Activated B cell treated with CpG ODN at 0.5 μM for 24 hours (primary cell): ENCODE results near the gene PALLD. TPM values are rescaled to one million over a fixed set of nuclear protein-coding genes. Genes with fewer than 3 reads are reported as not detected.

Experiments used
- ATAC-seq: fragments of 200-7000 bp; cut with Tn5 transposase; one replicate; pipeline ENCODE4 v1.10.0; 2021; ENCODE audit warnings: low read depth, mild to moderate bottlenecking, moderate library complexity
- CTCF ChIA-PET: fragments of 350-600 bp; sonication (Branson Sonifier 250); formaldehyde crosslinking; loops from one replicate; lab custom pipeline; 2021; ENCODE audit warnings: antibody characterized with exemption; lab: Charles Lee
- POLR2A ChIA-PET: fragments of 350-600 bp; sonication (Branson Sonifier 250); formaldehyde crosslinking; loops from one replicate; lab custom pipeline; 2021; ENCODE audit warnings: antibody characterized with exemption; lab: Charles Lee
- DNase-seq: peaks from one replicate; pipeline ENCODE4 v3.0.0; 2022
- H3K27ac Mint-ChIP-seq: one replicate; pipeline ENCODE4 v1.8.0; 2020; ENCODE audit warnings: mixed read lengths
- H3K27me3 Mint-ChIP-seq: one replicate; pipeline ENCODE4 v1.8.0; 2021; ENCODE audit warnings: mixed read lengths
- H3K36me3 Mint-ChIP-seq: one replicate; pipeline ENCODE4 v1.8.0; 2021; ENCODE audit warnings: low read depth, mixed read lengths
- H3K4me1 Mint-ChIP-seq: one replicate; pipeline ENCODE4 v1.8.0; 2021; ENCODE audit warnings: mixed read lengths
- H3K4me3 Mint-ChIP-seq: one replicate; pipeline ENCODE4 v1.8.0; 2020; ENCODE audit warnings: mild to moderate bottlenecking, mixed read lengths
- H3K9me3 Mint-ChIP-seq: one replicate; pipeline ENCODE4 v1.8.0; 2020; ENCODE audit warnings: mixed read lengths
- CTCF ChIP-seq: fragments of 200-600 bp; IDR thresholded peaks from one replicate; pipeline ENCODE4 v1.8.0; 2022; ENCODE audit warnings: antibody characterized with exemption, mild to moderate bottlenecking
- intact Hi-C: fragments of 100-400 bp; cut with micrococcal nuclease; formaldehyde crosslinking; loops from one replicate; pipeline ENCODE4 v1.15.1; 2024
- total RNA-seq: library from RNA; stranded (reverse); gene quantifications from 2 replicates; pipeline ENCODE4 v1.2.3, GENCODE V29; 2022

Gene PALLD
- total RNA-seq, 1 donor from 2014 or later = 0.44 TPM

GRCh38 chr4:168884251-168885124 is 387.6 kb downstream of the PALLD start:
- TF ChIP-seq CTCF = no peak
- CTCF ChIA-PET = no interaction called here
- Mint-ChIP-seq H3K27me3 (no peaks in the 10 kb centered on the region), H3K36me3 (no peaks in the 10 kb centered on the region), H3K9me3 (no peaks in the 10 kb centered on the region), H3K4me1 (peaks cover 13% of the 10 kb centered on the region), H3K27ac (no peak overlapping the region), H3K4me3 (no peak overlapping the region)
- ATAC-seq = no peak
- POLR2A ChIA-PET = no interaction called here
- intact Hi-C loops = no loop called here
- no peak for DNase-seq

- Mint-ChIP-seq H3K27ac (no peak overlapping the region), H3K4me3 (no peak overlapping the region), H3K36me3 (no peaks in the 10 kb centered on the region), H3K4me1 (peaks cover 9% of the 10 kb centered on the region), H3K27me3 (no peaks in the 10 kb centered on the region), H3K9me3 (no peaks in the 10 kb centered on the region)
- CTCF ChIA-PET = no interaction called here
- POLR2A ChIA-PET = no interaction called here
- no peak for TF ChIP-seq CTCF
- intact Hi-C loops = no loop called here
- DNase-seq (no peak), ATAC-seq (no peak)
These were observed 388.5 kb downstream of the PALLD start for GRCh38 chr4:168885400-168885799.

GRCh38 chr4:168886351-168886750 is 389.5 kb downstream of the PALLD start:
- no peaks in the 10 kb centered on the region for H3K9me3 Mint-ChIP-seq
- ChIA-PET CTCF (no interaction called here), POLR2A (no interaction called here)
- H3K36me3 Mint-ChIP-seq = no peaks in the 10 kb centered on the region
- H3K4me3 Mint-ChIP-seq = no peak overlapping the region
- no peak for DNase-seq
- no peak for TF ChIP-seq CTCF
- no peak overlapping the region for H3K27ac Mint-ChIP-seq
- ATAC-seq = no peak
- intact Hi-C loops = no loop called here
- H3K4me1 Mint-ChIP-seq = peaks cover 3% of the 10 kb centered on the region
- H3K27me3 Mint-ChIP-seq = no peaks in the 10 kb centered on the region

- no peaks in the 10 kb centered on the region for H3K36me3 Mint-ChIP-seq
- H3K9me3 Mint-ChIP-seq = no peaks in the 10 kb centered on the region
- no peak overlapping the region for H3K4me3 Mint-ChIP-seq
- no peak for TF ChIP-seq CTCF
- no peaks in the 10 kb centered on the region for H3K27me3 Mint-ChIP-seq
- CTCF ChIA-PET = no interaction called here
- H3K27ac Mint-ChIP-seq = no peak overlapping the region
- DNase-seq = no peak
- intact Hi-C loops = no loop called here
- no peak for ATAC-seq
- POLR2A ChIA-PET = no interaction called here
- H3K4me1 Mint-ChIP-seq = no peaks in the 10 kb centered on the region
These were observed 391.0 kb downstream of the PALLD start for GRCh38 chr4:168887809-168888208.

GRCh38 chr4:168888715-168889215 is 391.9 kb downstream of the PALLD start:
- no peaks in the 10 kb centered on the region for H3K4me1 Mint-ChIP-seq
- no peaks in the 10 kb centered on the region for H3K36me3 Mint-ChIP-seq
- no peak overlapping the region for H3K4me3 Mint-ChIP-seq
- intact Hi-C loops = no loop called here
- CTCF ChIA-PET = no interaction called here
- DNase-seq (no peak), ATAC-seq (no peak)
- H3K27ac Mint-ChIP-seq = no peak overlapping the region
- TF ChIP-seq CTCF = no peak
- H3K9me3 Mint-ChIP-seq = no peaks in the 10 kb centered on the region
- POLR2A ChIA-PET = no interaction called here
- no peaks in the 10 kb centered on the region for H3K27me3 Mint-ChIP-seq
